Measurements from ENCODE around the gene SORL1. TPM values are rescaled to one million over a fixed set of nuclear protein-coding genes. Genes with fewer than 3 reads are reported as not detected.

Gene SORL1
- total and polyA plus RNA-seq, 2 of the 13 experiments (the other 11 are each of a cell fraction or from before 2014, with no cell fraction given) = 21.3 to 148 TPM

DNA sequence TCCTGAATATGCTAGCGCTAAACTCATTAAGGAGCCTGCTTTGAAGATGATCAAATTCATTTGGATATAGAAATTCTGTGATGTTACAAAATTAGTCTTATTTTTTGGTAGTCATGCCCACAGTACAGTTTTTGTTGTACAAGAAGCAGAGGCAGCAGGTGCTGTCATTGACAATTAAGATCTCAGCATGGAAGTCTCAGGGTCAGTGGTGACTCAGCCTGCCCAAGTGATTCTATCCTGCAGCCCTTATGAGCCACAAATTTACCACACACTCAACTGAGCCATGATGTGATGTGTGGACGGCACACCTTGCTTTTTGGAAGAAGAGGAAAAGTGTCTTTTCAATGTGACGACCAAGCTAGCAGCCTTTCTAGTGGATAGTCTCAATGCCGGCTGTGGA, 154.2 kb downstream of the SORL1 start (continued):
- TF ChIP-seq ZNF281 (CRISPR knock-in tag; IDR thresholded peaks at IDR 0.05; ENCODE audit: borderline replicate concordance) = no peak
- TF ChIP-seq SCMH1 (CRISPR knock-in tag; IDR thresholded peaks at IDR 0.05; ENCODE audit: borderline replicate concordance) = no peak
- no peak for TF ChIP-seq GTF2F1 (IDR thresholded peaks at IDR 0.05; ENCODE audit: low read length)
- TF ChIP-seq, protein P1, sequence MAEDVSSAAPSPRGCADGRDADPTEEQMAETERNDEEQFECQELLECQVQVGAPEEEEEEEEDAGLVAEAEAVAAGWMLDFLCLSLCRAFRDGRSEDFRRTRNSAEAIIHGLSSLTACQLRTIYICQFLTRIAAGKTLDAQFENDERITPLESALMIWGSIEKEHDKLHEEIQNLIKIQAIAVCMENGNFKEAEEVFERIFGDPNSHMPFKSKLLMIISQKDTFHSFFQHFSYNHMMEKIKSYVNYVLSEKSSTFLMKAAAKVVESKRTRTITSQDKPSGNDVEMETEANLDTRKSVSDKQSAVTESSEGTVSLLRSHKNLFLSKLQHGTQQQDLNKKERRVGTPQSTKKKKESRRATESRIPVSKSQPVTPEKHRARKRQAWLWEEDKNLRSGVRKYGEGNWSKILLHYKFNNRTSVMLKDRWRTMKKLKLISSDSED (CRISPR knock-in tag; IDR thresholded peaks at IDR 0.05) = no peak
- TF ChIP-seq PBX2 (CRISPR knock-in tag; IDR thresholded peaks at IDR 0.05) = no peak
- TF ChIP-seq U2AF1 (optimal IDR thresholded peaks at IDR 0.05; ENCODE audit: low read depth, low read length) = no peak
- TF ChIP-seq, protein P2, sequence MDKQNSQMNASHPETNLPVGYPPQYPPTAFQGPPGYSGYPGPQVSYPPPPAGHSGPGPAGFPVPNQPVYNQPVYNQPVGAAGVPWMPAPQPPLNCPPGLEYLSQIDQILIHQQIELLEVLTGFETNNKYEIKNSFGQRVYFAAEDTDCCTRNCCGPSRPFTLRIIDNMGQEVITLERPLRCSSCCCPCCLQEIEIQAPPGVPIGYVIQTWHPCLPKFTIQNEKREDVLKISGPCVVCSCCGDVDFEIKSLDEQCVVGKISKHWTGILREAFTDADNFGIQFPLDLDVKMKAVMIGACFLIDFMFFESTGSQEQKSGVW (CRISPR knock-in tag; IDR thresholded peaks at IDR 0.05; ENCODE audit: borderline replicate concordance) = no peak

Measured in HepG2 (cell line).